ENCODE measurements around the gene COL5A1. TPM values are rescaled to one million over a fixed set of nuclear protein-coding genes. Genes with fewer than 3 reads are reported as not detected.

The COL5A1 gene
- total RNA-seq, 2 donors from 2014 or later: 10.9 to 22.0 TPM

DNA sequence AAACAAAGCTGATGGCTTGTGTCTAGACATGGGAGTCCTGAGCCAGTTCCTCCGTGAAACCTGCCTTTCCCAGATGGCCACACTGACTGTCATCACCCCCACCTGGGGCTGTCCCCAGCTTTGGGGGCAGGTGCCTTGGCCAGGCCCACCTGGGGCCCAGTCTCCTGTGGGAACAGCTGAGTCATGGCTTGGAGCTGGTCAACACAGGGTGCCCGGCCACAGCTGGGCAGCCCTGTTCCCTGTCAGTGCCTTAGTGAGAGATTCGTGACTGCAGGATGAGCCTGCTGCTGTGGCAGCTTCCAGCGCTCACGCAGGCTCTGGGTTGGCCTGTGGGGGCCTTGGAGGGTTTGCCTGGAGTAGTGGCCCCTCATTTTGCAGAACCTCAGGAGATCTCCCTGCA lies 56.5 kb downstream of the COL5A1 start:
- Histone ChIP-seq H3K4me1 (peaks cover 0 to 11% of the 10 kb centered on the region in 2 donors), H3K9me3 (no peaks in the 10 kb centered on the region), H3K27me3 (no peaks in the 10 kb centered on the region), H3K36me3 (peaks cover 9% of the 10 kb centered on the region), H3K27ac (peak overlapping the region in 1 of 2 donors; percentile 26), H3K4me3 (no peak overlapping the region)
- TF ChIP-seq, protein P1, sequence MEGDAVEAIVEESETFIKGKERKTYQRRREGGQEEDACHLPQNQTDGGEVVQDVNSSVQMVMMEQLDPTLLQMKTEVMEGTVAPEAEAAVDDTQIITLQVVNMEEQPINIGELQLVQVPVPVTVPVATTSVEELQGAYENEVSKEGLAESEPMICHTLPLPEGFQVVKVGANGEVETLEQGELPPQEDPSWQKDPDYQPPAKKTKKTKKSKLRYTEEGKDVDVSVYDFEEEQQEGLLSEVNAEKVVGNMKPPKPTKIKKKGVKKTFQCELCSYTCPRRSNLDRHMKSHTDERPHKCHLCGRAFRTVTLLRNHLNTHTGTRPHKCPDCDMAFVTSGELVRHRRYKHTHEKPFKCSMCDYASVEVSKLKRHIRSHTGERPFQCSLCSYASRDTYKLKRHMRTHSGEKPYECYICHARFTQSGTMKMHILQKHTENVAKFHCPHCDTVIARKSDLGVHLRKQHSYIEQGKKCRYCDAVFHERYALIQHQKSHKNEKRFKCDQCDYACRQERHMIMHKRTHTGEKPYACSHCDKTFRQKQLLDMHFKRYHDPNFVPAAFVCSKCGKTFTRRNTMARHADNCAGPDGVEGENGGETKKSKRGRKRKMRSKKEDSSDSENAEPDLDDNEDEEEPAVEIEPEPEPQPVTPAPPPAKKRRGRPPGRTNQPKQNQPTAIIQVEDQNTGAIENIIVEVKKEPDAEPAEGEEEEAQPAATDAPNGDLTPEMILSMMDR (IDR thresholded peaks at IDR 0.05): no peak
- DNase-seq (ENCODE audit: low spot score): no peak

DNA sequence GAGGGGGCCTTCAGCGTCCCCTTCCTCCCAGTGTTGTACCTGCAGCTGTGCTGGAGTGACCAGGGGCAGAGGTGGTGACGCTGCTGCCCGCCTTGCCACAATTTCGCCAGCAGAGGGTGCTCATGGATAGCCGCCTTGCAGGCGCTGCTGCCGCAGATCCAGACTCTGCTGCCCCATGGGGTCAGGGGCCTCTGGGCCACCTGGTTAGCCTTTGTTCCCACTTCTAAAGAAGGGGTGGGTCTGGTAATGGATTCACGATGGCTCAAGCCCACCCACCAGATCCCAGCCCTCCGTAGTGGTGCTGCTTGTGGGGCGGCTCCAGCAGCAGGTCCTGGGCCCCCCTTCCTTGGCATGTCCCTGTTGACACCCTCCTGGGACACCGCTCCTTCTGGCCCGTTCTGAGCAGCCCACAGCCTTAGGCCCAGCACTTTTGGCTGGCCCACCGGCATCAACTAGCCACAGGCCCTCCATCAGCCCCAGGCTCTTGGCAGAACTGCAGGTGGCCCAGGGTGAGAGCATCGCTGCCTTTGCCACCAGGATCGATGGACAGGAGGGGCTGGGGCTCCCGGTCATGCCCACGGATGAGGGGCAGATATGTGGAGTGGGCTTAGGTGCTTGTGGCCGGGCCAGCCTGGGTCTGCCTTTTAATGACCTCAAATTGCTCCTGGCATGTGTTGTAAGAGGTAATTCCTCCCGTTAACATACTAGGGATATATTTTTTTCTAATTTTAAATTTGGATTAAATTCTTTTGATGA lies 57.2 kb downstream of the COL5A1 start:
- peaks cover 0 to 11% of the 10 kb centered on the region in 2 donors for H3K4me1 ChIP-seq
- H3K27ac ChIP-seq: peak overlapping the region in 1 of 2 donors; percentile 42

DNA sequence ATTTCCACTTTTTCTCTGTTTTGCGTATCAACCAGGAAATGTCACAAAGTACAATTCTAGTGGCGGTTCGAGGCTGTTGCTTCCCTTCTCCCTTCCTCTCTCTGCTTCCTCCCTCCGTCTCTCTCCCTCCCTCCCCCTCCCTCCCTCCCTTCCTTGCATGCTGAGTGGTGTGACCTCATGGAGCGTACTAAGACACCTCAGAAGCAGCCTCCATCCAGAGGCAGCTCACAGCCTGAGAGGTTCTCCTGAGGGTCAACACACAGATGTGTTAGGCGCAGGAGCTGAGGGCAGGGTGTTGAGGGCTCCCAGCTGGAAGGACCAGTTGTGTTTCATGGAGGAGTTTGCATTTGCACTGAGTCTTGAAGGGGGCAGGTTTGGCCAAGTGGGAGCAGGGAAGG lies 57.7 kb downstream of the COL5A1 start:
- no peak for DNase-seq (ENCODE audit: low spot score)
- Histone ChIP-seq H3K27ac (peak overlapping the region in 1 of 2 donors; percentile 42), H3K4me1 (peaks cover 0 to 11% of the 10 kb centered on the region in 2 donors), H3K27me3 (no peaks in the 10 kb centered on the region), H3K4me3 (no peak overlapping the region), H3K9me3 (no peaks in the 10 kb centered on the region), H3K36me3 (peaks cover 9% of the 10 kb centered on the region)
- TF ChIP-seq, protein P1 (IDR thresholded peaks at IDR 0.05): no peak

More for the DNA sequence above, 57.2 kb downstream of the COL5A1 start:
- Histone ChIP-seq H3K9me3 (no peaks in the 10 kb centered on the region), H3K4me3 (no peak overlapping the region), H3K36me3 (peaks cover 9% of the 10 kb centered on the region), H3K27me3 (no peaks in the 10 kb centered on the region)
- DNase-seq (ENCODE audit: low spot score): no peak
- TF ChIP-seq, protein P1 (IDR thresholded peaks at IDR 0.05): peak; percentile 92 to 97

DNA sequence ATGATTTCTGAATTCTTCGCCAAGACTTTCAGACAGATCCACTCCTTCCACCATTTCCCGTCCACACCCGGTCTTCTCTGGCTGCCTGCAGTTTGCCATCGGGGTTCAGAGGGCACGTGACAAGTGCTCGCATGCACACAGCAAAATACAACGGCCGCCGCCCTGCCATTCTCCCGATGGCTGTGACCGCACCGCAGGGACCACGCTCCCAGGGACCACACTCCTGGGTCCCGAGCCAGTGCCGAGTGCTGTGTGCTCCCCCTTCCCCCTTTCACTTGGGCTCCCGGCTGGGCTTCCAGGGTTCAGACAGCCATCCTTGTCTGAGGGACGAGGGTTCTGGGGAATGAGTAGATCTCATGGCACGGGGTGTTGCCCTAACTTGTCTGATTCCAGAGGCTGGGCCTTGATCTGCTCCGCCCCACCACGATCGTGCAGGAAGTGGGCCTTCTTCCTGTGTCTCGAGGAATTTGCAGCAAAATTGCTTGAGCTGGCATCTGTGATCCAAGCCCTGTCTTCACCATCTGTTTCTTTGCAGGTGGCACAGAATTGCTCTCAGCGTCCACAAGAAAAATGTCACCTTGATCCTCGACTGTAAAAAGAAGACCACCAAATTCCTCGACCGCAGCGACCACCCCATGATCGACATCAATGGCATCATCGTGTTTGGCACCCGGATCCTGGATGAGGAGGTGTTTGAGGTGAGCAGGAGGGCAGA lies 59.2 kb downstream of the COL5A1 start:
- Histone ChIP-seq H3K9me3 (no peaks in the 10 kb centered on the region), H3K27me3 (no peaks in the 10 kb centered on the region), H3K4me3 (no peak overlapping the region), H3K36me3 (peaks cover 9% of the 10 kb centered on the region), H3K27ac (no peak overlapping the region), H3K4me1 (peaks cover 0 to 12% of the 10 kb centered on the region in 2 donors)
- TF ChIP-seq, protein P1 (IDR thresholded peaks at IDR 0.05): no peak
- no peak for DNase-seq (ENCODE audit: low spot score)

DNA sequence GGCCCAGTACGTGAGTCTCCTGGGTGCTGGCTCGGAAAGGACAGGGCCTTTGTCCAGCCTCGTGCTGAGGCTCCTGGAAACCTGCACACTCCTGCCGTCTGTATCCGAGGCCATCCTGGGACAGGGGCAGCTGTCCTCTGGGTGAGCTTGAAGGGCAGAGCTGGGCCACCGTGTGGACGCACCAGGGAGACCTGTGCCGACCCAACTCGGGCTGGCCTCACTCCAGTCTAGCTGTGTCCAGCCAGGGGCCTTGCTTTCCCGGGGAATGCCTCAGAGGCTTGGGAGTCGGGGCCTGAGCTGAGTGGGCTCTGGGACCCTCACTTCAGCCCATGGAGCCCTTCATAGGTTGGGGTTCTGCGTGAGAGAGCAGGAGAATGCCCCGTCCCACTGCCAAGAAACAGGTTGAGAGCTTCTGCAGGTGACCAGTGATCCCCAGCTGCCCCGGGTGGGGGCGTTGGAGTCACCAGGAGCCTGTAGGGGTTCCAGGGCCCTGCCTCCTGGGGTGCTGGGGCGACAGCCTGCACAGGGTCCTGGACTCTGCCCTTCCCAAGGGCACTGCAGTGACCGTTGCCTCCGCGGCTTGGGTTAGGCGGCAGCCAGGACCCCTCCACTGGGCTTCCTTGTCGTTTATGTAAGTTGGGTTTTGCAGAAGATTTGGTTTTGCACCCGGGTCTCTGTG lies 60.1 kb downstream of the COL5A1 start:
- TF ChIP-seq, protein P1 (IDR thresholded peaks at IDR 0.05): no peak

More for the DNA sequence above, 60.1 kb downstream of the COL5A1 start:
- H3K9me3 ChIP-seq: no peaks in the 10 kb centered on the region
- DNase-seq (ENCODE audit: low spot score): no peak
- peaks cover 0 to 21% of the 10 kb centered on the region in 2 donors for H3K4me1 ChIP-seq
- H3K27ac ChIP-seq: no peak overlapping the region
- no peaks in the 10 kb centered on the region for H3K27me3 ChIP-seq
- peaks cover 9% of the 10 kb centered on the region for H3K36me3 ChIP-seq
- no peak overlapping the region for H3K4me3 ChIP-seq

Data from right atrium auricular region (tissue), 2 donors.